Neural cell (in vitro differentiated cells): ENCODE data around the gene PTPRN2.

Experiments
- EP300 ChIP-seq: fragments of 450-650 bp; conservative IDR thresholded peaks from 2 replicates; pipeline ENCODE4 v1.6.1; 2014; ENCODE audit warnings: antibody characterized with exemption, mild to moderate bottlenecking, moderate library complexity; ENCODE audit not compliant: poor library complexity, severe bottlenecking
- EZH2 ChIP-seq: fragments of 200-600, 300-800 bp; shearing (Covaris generic), sonication (generic); IDR thresholded peaks from 2 replicates; pipeline ENCODE4 v1.6.1; 2014; ENCODE audit warnings: antibody characterized with exemption, low read length, borderline replicate concordance, mild to moderate bottlenecking; ENCODE audit not compliant: insufficient read depth, poor library complexity, severe bottlenecking
- MXI1 ChIP-seq: fragments of 450-650 bp; conservative IDR thresholded peaks from 2 replicates; pipeline ENCODE4 v1.6.1; 2014; ENCODE audit warnings: antibody characterized with exemption, mild to moderate bottlenecking; ENCODE audit not compliant: poor library complexity, severe bottlenecking
- POLR2AphosphoS5 ChIP-seq: IDR thresholded peaks from 2 replicates; pipeline ENCODE4 v1.6.1; 2012
- RAD21 ChIP-seq: fragments of 450-650 bp; conservative IDR thresholded peaks from 2 replicates; pipeline ENCODE4 v1.6.1; 2014; ENCODE audit warnings: antibody characterized with exemption, mild to moderate bottlenecking, moderate library complexity
- SMC3 ChIP-seq: fragments of 450-650 bp; conservative IDR thresholded peaks from 2 replicates; pipeline ENCODE4 v1.6.1; 2014; ENCODE audit warnings: antibody characterized with exemption, mild to moderate bottlenecking, moderate library complexity; ENCODE audit not compliant: poor library complexity
- TF ChIP-seq, protein P1 (sequence below): fragments of 450-650 bp; IDR thresholded peaks from 2 replicates; pipeline ENCODE4 v1.5.1; 2014; ENCODE audit warnings: antibody characterized with exemption, mild to moderate bottlenecking, moderate library complexity; ENCODE audit not compliant: poor library complexity, severe bottlenecking

DNA sequence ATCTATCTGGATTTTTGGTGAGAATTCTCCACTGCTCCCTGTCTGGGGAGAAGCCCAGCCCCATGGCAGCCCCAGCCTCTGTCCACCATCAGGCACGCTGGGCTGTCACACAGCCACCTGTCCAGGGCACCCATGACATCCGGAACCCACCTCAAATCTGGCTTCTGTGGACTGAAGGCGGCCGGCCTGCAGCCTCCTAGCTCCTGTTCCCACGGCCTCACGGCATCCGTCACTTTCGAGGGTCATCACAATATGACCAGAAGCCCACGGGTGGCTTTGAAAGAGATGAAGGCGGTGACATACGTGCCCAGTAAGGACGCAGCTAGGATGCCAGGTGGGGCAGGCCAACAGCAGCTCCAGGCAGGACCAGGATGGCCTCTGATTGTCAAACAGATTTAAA is 140.9 kb downstream of the PTPRN2 start:
- TF ChIP-seq MXI1: no peak
- TF ChIP-seq, protein P1, sequence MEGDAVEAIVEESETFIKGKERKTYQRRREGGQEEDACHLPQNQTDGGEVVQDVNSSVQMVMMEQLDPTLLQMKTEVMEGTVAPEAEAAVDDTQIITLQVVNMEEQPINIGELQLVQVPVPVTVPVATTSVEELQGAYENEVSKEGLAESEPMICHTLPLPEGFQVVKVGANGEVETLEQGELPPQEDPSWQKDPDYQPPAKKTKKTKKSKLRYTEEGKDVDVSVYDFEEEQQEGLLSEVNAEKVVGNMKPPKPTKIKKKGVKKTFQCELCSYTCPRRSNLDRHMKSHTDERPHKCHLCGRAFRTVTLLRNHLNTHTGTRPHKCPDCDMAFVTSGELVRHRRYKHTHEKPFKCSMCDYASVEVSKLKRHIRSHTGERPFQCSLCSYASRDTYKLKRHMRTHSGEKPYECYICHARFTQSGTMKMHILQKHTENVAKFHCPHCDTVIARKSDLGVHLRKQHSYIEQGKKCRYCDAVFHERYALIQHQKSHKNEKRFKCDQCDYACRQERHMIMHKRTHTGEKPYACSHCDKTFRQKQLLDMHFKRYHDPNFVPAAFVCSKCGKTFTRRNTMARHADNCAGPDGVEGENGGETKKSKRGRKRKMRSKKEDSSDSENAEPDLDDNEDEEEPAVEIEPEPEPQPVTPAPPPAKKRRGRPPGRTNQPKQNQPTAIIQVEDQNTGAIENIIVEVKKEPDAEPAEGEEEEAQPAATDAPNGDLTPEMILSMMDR: no peak
- TF ChIP-seq POLR2AphosphoS5: no peak
- no peak for TF ChIP-seq EP300
- no peak for TF ChIP-seq RAD21
- no peak for TF ChIP-seq SMC3
- TF ChIP-seq EZH2: no peak
